A549 (cell line): ENCODE results near the gene IGF1. TPM values are rescaled to one million over a fixed set of nuclear protein-coding genes. Genes with fewer than 3 reads are reported as not detected.

Source experiments
- ATAC-seq, 2 experiments: fragments of 200-7000 bp in 1 of 2; fragments of >200 bp in 1 of 2; cut with Nextera tagmentation in 1 of 2; cut with Tn5 transposase in 1 of 2; 3 replicates each; pipeline versions ENCODE4 v1.8.0 to v1.9.1; 2018 to 2020; ENCODE audit warnings: mild to moderate bottlenecking in 1 of 2, moderate library complexity in 1 of 2
- CTCF ChIA-PET: fragments of 300-600 bp; sonication (Branson Sonifier 250); formaldehyde crosslinking; extraction: SDS; loops from one replicate; lab custom pipeline; 2021; ENCODE audit warnings: antibody characterized with exemption, inconsistent platforms; lab: Yijun Ruan, JAX
- POLR2A ChIA-PET: fragments of 350-600 bp; formaldehyde crosslinking; extraction: SDS; loops from one replicate; lab custom pipeline; 2021; ENCODE audit warnings: antibody characterized with exemption, inconsistent platforms; lab: Yijun Ruan, JAX
- DNase-seq, 2 experiments: peaks; one replicate each; pipeline versions ENCODE4 v3.0.0 to v3.0.0-alpha.2; 2011 to 2016; ENCODE audit warnings: low read depth in 1 of 2, low spot score in 1 of 2
- FAIRE-seq: peaks from 2 replicates; lab custom pipeline; 2011; peaks lifted over from hg19 to GRCh38; lab: Jason Lieb, UNC
- H3K27ac ChIP-seq, 2 experiments: fragments of >200 bp; sonication (Bioruptor Twin); formaldehyde crosslinking; 3 replicates each; pipeline ENCODE4 v1.5.1; 2016 to 2017
- H3K4me1 ChIP-seq: fragments of >200 bp; sonication (Bioruptor Twin); formaldehyde crosslinking; 3 replicates; pipeline ENCODE4 v1.6.1; 2016
- H3K4me2 ChIP-seq: fragments of >200 bp; sonication (Bioruptor Twin); formaldehyde crosslinking; 3 replicates; pipeline ENCODE4 v1.6.1; 2016
- H3K4me3 ChIP-seq: fragments of >200 bp; sonication (Bioruptor Twin); formaldehyde crosslinking; 3 replicates; pipeline ENCODE4 v1.5.1; 2016
- H3K9me3 ChIP-seq: fragments of >200 bp; sonication (Bioruptor Twin); formaldehyde crosslinking; 3 replicates; pipeline ENCODE4 v1.6.1; 2016
- BHLHE40 ChIP-seq: IDR thresholded peaks from 2 replicates; pipeline ENCODE4 v1.6.1; 2012; ENCODE audit warnings: low read depth, low read length, inconsistent platforms
- CBX2 ChIP-seq: fragments of 200-600 bp; sonication (generic); IDR thresholded peaks from 2 replicates; pipeline ENCODE4 v1.6.1; 2016; ENCODE audit warnings: low read depth, mild to moderate bottlenecking, borderline replicate concordance
- CBX8 ChIP-seq: fragments of 200-600 bp; sonication (generic); IDR thresholded peaks from 2 replicates; pipeline ENCODE4 v1.6.1; 2016
- CHD4 ChIP-seq: fragments of 200-600 bp; sonication (generic); IDR thresholded peaks from 2 replicates; pipeline ENCODE4 v1.6.1; 2016; ENCODE audit warnings: antibody characterized with exemption, mild to moderate bottlenecking, borderline replicate concordance
- ESRRA ChIP-seq: fragments of 150-350 bp; IDR thresholded peaks from 2 replicates; pipeline ENCODE4 v1.6.1; 2014; ENCODE audit warnings: mild to moderate bottlenecking, low read length, borderline replicate concordance
- FOXS1 ChIP-seq: fragments of 250-450 bp; sonication (Bioruptor Pico); IDR thresholded peaks from 2 replicates; pipeline ENCODE4 v1.5.0; 2020; ENCODE audit warnings: mild to moderate bottlenecking, moderate library complexity
- HDAC2 ChIP-seq: fragments of 200-600 bp; sonication (generic); IDR thresholded peaks from 2 replicates; pipeline ENCODE4 v1.6.1; 2016
- HEYL ChIP-seq: fragments of 250-450 bp; sonication (Bioruptor Pico); IDR thresholded peaks from 2 replicates; pipeline ENCODE4 v1.8.0; 2021; ENCODE audit warnings: mild to moderate bottlenecking, moderate library complexity
- HOXB13 ChIP-seq: fragments of 250-450 bp; sonication (Bioruptor Pico); IDR thresholded peaks from 2 replicates; pipeline ENCODE4 v1.5.0; 2020; ENCODE audit warnings: low read depth, mild to moderate bottlenecking, moderate library complexity
- JUN ChIP-seq, 2 experiments: fragments of >200 bp; sonication (Bioruptor Twin); formaldehyde crosslinking; IDR thresholded peaks; 2 replicates in 1 of 2; 3 replicates in 1 of 2; pipeline ENCODE4 v1.6.1; 2016 to 2017
- KDM5A ChIP-seq: fragments of 200-600 bp; sonication (generic); IDR thresholded peaks from 2 replicates; pipeline ENCODE4 v1.6.1; 2016; ENCODE audit warnings: antibody characterized with exemption, mild to moderate bottlenecking
- MAFK ChIP-seq: fragments of 450-650 bp; IDR thresholded peaks from 2 replicates; pipeline ENCODE4 v1.6.1; 2014; ENCODE audit not compliant: partially characterized antibody
- NPAS2 ChIP-seq: fragments of 250-450 bp; sonication (Bioruptor Pico); IDR thresholded peaks from 2 replicates; pipeline ENCODE4 v1.8.0; 2022; ENCODE audit warnings: mild to moderate bottlenecking, moderate library complexity, borderline replicate concordance
- NR3C1 ChIP-seq: fragments of >200 bp; sonication (Bioruptor Twin); formaldehyde crosslinking; IDR thresholded peaks from 3 replicates; pipeline ENCODE4 v1.6.1; 2017
- POLR2AphosphoS2 ChIP-seq: conservative IDR thresholded peaks from 2 replicates; pipeline ENCODE4 v1.6.1; 2012; ENCODE audit warnings: low read length, improper control_type of control experiment, inconsistent platforms
- RAD21 ChIP-seq, 2 experiments: fragments of >200 bp in 1 of 2; sonication (Bioruptor Twin) in 1 of 2; formaldehyde crosslinking in 1 of 2; IDR thresholded peaks in 1 of 2; conservative IDR thresholded peaks in 1 of 2; 2 replicates in 1 of 2; 3 replicates in 1 of 2; pipeline ENCODE4 v1.6.1; 2012 to 2018; ENCODE audit warnings: inconsistent platforms in 1 of 2
- RARB ChIP-seq: fragments of 250-450 bp; sonication (Bioruptor Pico); IDR thresholded peaks from 2 replicates; pipeline ENCODE4 v1.8.0; 2021; ENCODE audit warnings: mild to moderate bottlenecking, moderate library complexity
- RFX5 ChIP-seq: fragments of 450-650 bp; IDR thresholded peaks from 2 replicates; pipeline ENCODE4 v1.7.1; 2014; ENCODE audit warnings: antibody characterized with exemption, mild to moderate bottlenecking, moderate library complexity
- RNF2 ChIP-seq: fragments of 200-600 bp; sonication (generic); IDR thresholded peaks from 2 replicates; pipeline ENCODE4 v1.6.1; 2016; ENCODE audit warnings: low read depth, mild to moderate bottlenecking, antibody characterized with exemption, moderate library complexity, borderline replicate concordance
- SREBF2 ChIP-seq: fragments of 450-650 bp; IDR thresholded peaks from 2 replicates; pipeline ENCODE4 v1.6.1; 2014; ENCODE audit warnings: mild to moderate bottlenecking, moderate library complexity
- TP53 ChIP-seq: fragments of 250-450 bp; sonication (Bioruptor Pico); IDR thresholded peaks from 2 replicates; pipeline ENCODE4 v1.5.0; 2021; ENCODE audit warnings: mild to moderate bottlenecking, moderate library complexity
- ZC3H11A ChIP-seq: fragments of 450-650 bp; IDR thresholded peaks from 2 replicates; pipeline ENCODE4 v1.6.1; 2014; ENCODE audit warnings: antibody characterized with exemption, mild to moderate bottlenecking
- ZFP36 ChIP-seq: fragments of 450-650 bp; IDR thresholded peaks from 2 replicates; pipeline ENCODE4 v1.6.1; 2014; ENCODE audit warnings: borderline replicate concordance; ENCODE audit not compliant: partially characterized antibody
- WGBS: methylation state at CpG from one replicate; pipeline ENCODE4 v1.1.6; 2017; ENCODE audit errors: missing lambda C conversion rate; 5-methylcytosine and 5-hydroxymethylcytosine counted together
- polyA plus RNA-seq, 4 experiments: library from polyadenylated mRNA; depleted of rRNA in 3 of 4; stranded (reverse); fragments of >200 nt; fragmentation: RNase III in 1 of 4; extraction: RNeasy Plus Mini Kit Qiagen cat#74134 plus additional on column Dnase treatment in 1 of 4; gene quantifications; 2 replicates in 3 of 4; 3 replicates in 1 of 4; pipeline ENCODE4 v1.2.3, GENCODE V29; 2011 to 2017
- TF ChIP-seq, protein P1 (sequence below): IDR thresholded peaks from 2 replicates; pipeline ENCODE4 v1.6.1; 2012; ENCODE audit warnings: low read depth, borderline replicate concordance
- TF ChIP-seq, protein P2 (sequence below): fragments of 200-600 bp; sonication (generic); IDR thresholded peaks from 2 replicates; pipeline ENCODE4 v1.6.1; 2016; ENCODE audit warnings: antibody characterized with exemption, mild to moderate bottlenecking, moderate library complexity
- TF ChIP-seq, protein P3 (sequence below): fragments of 250-450 bp; sonication (Bioruptor Pico); IDR thresholded peaks from 2 replicates; pipeline ENCODE4 v1.5.0; 2021; ENCODE audit warnings: mild to moderate bottlenecking, moderate library complexity, borderline replicate concordance

Gene IGF1
- polyA plus RNA-seq, 2 of the 4 experiments (the other 2 are of a cell fraction), result 0.16 TPM; not detected in 1

DNA sequence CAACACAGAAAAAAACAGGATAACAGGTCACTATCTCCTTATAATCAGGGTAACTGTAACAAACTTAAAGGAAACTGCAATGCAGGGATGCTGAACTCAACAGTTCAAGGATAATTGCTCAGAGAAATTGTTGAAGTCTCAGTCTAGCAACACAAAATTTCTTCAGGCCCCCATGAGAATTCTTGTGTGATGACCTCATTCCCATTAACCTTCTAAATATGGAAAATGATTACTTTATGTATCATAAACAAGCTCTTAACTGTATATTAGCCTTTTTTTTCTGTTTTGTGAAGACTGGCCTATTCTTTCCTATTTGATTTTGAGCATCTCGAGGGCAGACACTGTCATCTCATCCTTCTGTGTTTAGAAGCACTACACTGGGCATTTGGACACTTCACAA, 47.1 kb downstream of the IGF1 start:
- 35% methylated on average over 1 of the region's 1 CpG for WGBS

DNA sequence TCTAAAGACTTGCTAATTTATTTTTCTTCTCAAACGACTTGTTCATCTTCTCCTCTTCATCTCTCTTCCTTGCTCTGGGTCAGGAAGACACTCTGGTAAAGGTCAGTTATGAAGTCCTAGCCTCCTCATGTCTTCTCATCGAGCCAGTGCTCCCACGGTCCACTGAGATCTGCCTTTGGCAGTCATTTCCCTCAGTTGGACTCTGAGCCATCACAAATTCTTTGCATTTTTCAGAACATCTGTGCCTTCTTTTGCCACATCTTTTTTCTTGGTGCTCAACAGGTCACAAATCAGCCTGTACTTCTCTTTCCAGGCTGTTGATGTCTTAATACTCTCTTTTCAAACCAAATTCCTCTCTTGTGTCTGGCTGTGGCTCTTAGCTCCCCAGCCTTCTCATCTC, 49.7 kb downstream of the IGF1 start:
- no peak for TF ChIP-seq CBX8
- TF ChIP-seq, protein P1, sequence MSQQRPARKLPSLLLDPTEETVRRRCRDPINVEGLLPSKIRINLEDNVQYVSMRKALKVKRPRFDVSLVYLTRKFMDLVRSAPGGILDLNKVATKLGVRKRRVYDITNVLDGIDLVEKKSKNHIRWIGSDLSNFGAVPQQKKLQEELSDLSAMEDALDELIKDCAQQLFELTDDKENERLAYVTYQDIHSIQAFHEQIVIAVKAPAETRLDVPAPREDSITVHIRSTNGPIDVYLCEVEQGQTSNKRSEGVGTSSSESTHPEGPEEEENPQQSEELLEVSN, result no peak
- TF ChIP-seq, protein P2, sequence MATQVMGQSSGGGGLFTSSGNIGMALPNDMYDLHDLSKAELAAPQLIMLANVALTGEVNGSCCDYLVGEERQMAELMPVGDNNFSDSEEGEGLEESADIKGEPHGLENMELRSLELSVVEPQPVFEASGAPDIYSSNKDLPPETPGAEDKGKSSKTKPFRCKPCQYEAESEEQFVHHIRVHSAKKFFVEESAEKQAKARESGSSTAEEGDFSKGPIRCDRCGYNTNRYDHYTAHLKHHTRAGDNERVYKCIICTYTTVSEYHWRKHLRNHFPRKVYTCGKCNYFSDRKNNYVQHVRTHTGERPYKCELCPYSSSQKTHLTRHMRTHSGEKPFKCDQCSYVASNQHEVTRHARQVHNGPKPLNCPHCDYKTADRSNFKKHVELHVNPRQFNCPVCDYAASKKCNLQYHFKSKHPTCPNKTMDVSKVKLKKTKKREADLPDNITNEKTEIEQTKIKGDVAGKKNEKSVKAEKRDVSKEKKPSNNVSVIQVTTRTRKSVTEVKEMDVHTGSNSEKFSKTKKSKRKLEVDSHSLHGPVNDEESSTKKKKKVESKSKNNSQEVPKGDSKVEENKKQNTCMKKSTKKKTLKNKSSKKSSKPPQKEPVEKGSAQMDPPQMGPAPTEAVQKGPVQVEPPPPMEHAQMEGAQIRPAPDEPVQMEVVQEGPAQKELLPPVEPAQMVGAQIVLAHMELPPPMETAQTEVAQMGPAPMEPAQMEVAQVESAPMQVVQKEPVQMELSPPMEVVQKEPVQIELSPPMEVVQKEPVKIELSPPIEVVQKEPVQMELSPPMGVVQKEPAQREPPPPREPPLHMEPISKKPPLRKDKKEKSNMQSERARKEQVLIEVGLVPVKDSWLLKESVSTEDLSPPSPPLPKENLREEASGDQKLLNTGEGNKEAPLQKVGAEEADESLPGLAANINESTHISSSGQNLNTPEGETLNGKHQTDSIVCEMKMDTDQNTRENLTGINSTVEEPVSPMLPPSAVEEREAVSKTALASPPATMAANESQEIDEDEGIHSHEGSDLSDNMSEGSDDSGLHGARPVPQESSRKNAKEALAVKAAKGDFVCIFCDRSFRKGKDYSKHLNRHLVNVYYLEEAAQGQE, result no peak
- TF ChIP-seq FOXS1 (CRISPR knock-in tag), result no peak
- TF ChIP-seq CBX2, result no peak
- TF ChIP-seq NR3C1, result no peak
- TF ChIP-seq JUN (IDR thresholded peaks at IDR 0.05), result no peak
- TF ChIP-seq KDM5A, result no peak
- TF ChIP-seq CHD4, result no peak
- no peak for TF ChIP-seq RARB (CRISPR knock-in tag)
- no peak for TF ChIP-seq POLR2AphosphoS2
- no peak for TF ChIP-seq RNF2
- 13% methylated on average over 3 of the region's 3 CpGs for WGBS
- POLR2A ChIA-PET, result no interaction called here
- H3K4me2 ChIP-seq, result no peak overlapping the region
- no peak for FAIRE-seq
- no peak overlapping the region for H3K27ac ChIP-seq
- CTCF ChIA-PET, result no interaction called here
- no peak for DNase-seq
- ATAC-seq, result no peak
- H3K4me1 ChIP-seq, result no peaks in the 10 kb centered on the region
- no peak overlapping the region for H3K4me3 ChIP-seq
- H3K9me3 ChIP-seq, result no peaks in the 10 kb centered on the region

More for the DNA sequence above, 47.1 kb downstream of the IGF1 start:
- Histone ChIP-seq H3K4me2 (no peak overlapping the region), H3K4me1 (no peaks in the 10 kb centered on the region), H3K27ac (no peak overlapping the region), H3K4me3 (no peak overlapping the region), H3K9me3 (no peaks in the 10 kb centered on the region)
- ChIA-PET POLR2A (no interaction called here), CTCF (no interaction called here)
- FAIRE-seq (no peak), ATAC-seq (no peak), DNase-seq (no peak)
- TF ChIP-seq, protein P3, sequence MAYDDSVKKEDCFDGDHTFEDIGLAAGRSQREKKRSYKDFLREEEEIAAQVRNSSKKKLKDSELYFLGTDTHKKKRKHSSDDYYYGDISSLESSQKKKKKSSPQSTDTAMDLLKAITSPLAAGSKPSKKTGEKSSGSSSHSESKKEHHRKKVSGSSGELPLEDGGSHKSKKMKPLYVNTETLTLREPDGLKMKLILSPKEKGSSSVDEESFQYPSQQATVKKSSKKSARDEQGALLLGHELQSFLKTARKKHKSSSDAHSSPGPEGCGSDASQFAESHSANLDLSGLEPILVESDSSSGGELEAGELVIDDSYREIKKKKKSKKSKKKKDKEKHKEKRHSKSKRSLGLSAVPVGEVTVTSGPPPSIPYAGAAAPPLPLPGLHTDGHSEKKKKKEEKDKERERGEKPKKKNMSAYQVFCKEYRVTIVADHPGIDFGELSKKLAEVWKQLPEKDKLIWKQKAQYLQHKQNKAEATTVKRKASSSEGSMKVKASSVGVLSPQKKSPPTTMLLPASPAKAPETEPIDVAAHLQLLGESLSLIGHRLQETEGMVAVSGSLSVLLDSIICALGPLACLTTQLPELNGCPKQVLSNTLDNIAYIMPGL (CRISPR knock-in tag), result no peak
- TF ChIP-seq BHLHE40, result no peak
- TF ChIP-seq RAD21 (conservative IDR thresholded peaks at IDR 0.05 in 1 of 2, IDR thresholded peaks at IDR 0.05 in 1 of 2), result no peak
- TF ChIP-seq HDAC2, result no peak
- TF ChIP-seq RFX5, result no peak
- TF ChIP-seq CHD4, result no peak
- no peak for TF ChIP-seq ZC3H11A
- no peak for TF ChIP-seq NPAS2 (CRISPR knock-in tag)
- TF ChIP-seq TP53 (CRISPR knock-in tag), result no peak
- no peak for TF ChIP-seq MAFK
- TF ChIP-seq HOXB13 (CRISPR knock-in tag), result no peak
- TF ChIP-seq ZFP36, result no peak
- no peak for TF ChIP-seq HEYL (CRISPR knock-in tag)
- no peak for TF ChIP-seq SREBF2
- no peak for TF ChIP-seq JUN (IDR thresholded peaks at IDR 0.05)
- no peak for TF ChIP-seq ESRRA
- TF ChIP-seq RNF2, result no peak
